ENCODE measurements around the gene RNU1-2.
"Not testable (repeated sequence)": the region's sequence is repeated elsewhere in the genome, so short reads cannot be mapped to it uniquely, and the experiment has no call there.

Gene RNU1-2

DNA sequence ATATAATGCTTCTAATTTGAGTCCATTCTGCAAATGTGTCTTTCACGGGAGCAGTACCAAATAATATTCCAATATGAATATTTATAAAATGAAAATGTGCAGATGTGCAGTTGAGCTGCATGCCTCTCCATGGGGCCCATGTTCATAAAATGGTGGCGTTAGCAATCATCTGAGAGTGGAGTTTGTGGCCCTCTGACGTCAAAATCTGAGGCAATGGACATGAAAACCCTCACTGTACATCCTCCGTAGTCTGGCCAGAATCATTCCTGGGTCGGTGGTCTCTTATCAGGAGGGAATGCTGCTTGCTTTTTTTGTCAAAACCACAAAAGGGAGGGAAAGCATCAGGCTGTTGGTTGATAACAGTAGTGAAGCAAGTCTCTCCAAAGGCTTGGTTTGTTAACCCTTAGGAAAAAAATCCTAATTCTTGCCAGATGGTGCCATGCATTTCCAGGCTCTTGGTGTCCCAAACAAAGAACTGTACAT is 5.2 kb upstream of the RNU1-2 start:
- H3K4me3 ChIP-seq (ENCODE audit: control insufficient read depth in 1 of 7, extremely low read depth in 1 of 7, insufficient read depth in 4 of 7, low read depth in 2 of 7, low read length in 6 of 7); H3K27ac ChIP-seq (ENCODE audit: insufficient read depth in 1 of 2, low read depth in 1 of 2, low read length in 2 of 2, poor library complexity in 1 of 2, severe bottlenecking in 2 of 2); CTCF ChIA-PET; H3K27me3 ChIP-seq (replicated peaks in 2 of 5; ENCODE audit: control insufficient read depth in 4 of 5, insufficient read depth in 5 of 5, low read length in 4 of 5); H3K9me3 ChIP-seq (ENCODE audit: control extremely low read depth in 1 of 5, control insufficient read depth in 4 of 5, insufficient read depth in 2 of 5, low read depth in 1 of 5, low read length in 4 of 5); DNase-seq; H3K36me3 ChIP-seq (ENCODE audit: control insufficient read depth in 4 of 4, insufficient read depth in 4 of 4, low read length in 3 of 4); POLR2A ChIA-PET: not testable (repeated sequence)
- H3K4me1 ChIP-seq (ENCODE audit: control extremely low read depth in 1 of 4, control insufficient read depth in 4 of 4, insufficient read depth in 4 of 4, low read length in 3 of 4), result peaks cover 0 to 14% (median 9%) of the 10 kb centered on the region in 4 experiments
- 75% methylated on average over 3 of the region's 5 CpGs for WGBS (ENCODE audit: insufficient coverage)

DNA sequence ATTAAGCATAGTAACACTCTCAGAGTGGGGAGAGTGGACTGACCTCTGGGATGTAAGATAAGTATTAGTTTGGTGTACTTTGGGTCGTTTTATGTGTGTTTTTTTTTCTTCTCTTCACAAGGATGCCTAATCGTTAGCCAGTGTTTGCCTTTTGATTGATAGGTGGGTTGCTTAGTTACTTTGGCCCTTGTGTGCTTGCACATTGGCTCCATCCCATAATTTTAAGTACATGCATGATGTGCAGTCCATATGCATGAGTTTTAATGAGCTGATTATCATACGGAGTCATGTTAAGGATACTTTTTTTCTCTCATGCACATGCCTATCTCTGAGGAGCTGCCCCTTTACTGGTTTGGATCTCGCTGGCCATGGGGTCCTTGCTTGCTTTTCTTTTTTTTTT is 4.7 kb upstream of the RNU1-2 start:
- peaks cover 0 to 14% (median 9%) of the 10 kb centered on the region in 4 experiments for H3K4me1 ChIP-seq (ENCODE audit: control extremely low read depth in 1 of 4, control insufficient read depth in 4 of 4, insufficient read depth in 4 of 4, low read length in 3 of 4)
- H3K27ac ChIP-seq (ENCODE audit: insufficient read depth in 1 of 2, low read depth in 1 of 2, low read length in 2 of 2, poor library complexity in 1 of 2, severe bottlenecking in 2 of 2); POLR2A ChIA-PET; H3K36me3 ChIP-seq (ENCODE audit: control insufficient read depth in 4 of 4, insufficient read depth in 4 of 4, low read length in 3 of 4); H3K4me3 ChIP-seq (ENCODE audit: control insufficient read depth in 1 of 7, extremely low read depth in 1 of 7, insufficient read depth in 4 of 7, low read depth in 2 of 7, low read length in 6 of 7); DNase-seq; CTCF ChIA-PET; H3K27me3 ChIP-seq (replicated peaks in 2 of 5; ENCODE audit: control insufficient read depth in 4 of 5, insufficient read depth in 5 of 5, low read length in 4 of 5); H3K9me3 ChIP-seq (ENCODE audit: control extremely low read depth in 1 of 5, control insufficient read depth in 4 of 5, insufficient read depth in 2 of 5, low read depth in 1 of 5, low read length in 4 of 5): not testable (repeated sequence)
- WGBS (ENCODE audit: insufficient coverage), result 87% methylated on average over 2 of the region's 4 CpGs

DNA sequence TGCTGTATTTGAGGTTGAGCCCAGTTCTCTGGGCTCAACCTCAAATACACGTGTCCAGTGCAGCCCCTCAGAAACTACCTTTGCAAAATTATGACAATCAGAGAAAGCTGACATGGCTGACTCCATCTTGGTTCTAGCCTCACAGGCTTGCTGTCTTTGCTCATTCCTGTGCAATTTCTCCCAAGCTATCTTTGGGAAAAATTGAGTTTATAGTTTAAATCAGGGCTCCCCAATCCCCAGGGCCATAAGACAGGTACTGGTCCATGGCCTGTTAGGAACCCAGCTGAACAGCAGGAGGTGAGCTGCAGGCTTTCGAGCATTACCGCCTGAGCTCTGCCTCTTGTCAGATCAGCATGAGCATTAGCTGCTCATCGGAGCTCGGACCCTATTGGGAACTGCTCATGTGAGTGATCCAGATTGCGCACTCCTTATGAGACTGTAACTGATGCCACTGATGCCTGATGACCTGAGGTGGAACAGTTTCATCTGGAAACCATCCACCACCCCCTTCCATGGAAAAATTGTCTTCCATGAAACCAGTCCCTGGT is 2.7 kb upstream of the RNU1-2 start:
- CTCF ChIA-PET, result interaction anchor here (1.1 kb wide), 1 partner anchor 19 kb away, joined by 3 read pairs; no protein-coding TSS in a partner anchor
- H3K27ac ChIP-seq (ENCODE audit: insufficient read depth in 1 of 2, low read depth in 1 of 2, low read length in 2 of 2, poor library complexity in 1 of 2, severe bottlenecking in 2 of 2); DNase-seq; H3K27me3 ChIP-seq (replicated peaks in 2 of 5; ENCODE audit: control insufficient read depth in 4 of 5, insufficient read depth in 5 of 5, low read length in 4 of 5); POLR2A ChIA-PET; H3K4me3 ChIP-seq (ENCODE audit: control insufficient read depth in 1 of 7, extremely low read depth in 1 of 7, insufficient read depth in 4 of 7, low read depth in 2 of 7, low read length in 6 of 7); H3K36me3 ChIP-seq (ENCODE audit: control insufficient read depth in 4 of 4, insufficient read depth in 4 of 4, low read length in 3 of 4); H3K9me3 ChIP-seq (ENCODE audit: control extremely low read depth in 1 of 5, control insufficient read depth in 4 of 5, insufficient read depth in 2 of 5, low read depth in 1 of 5, low read length in 4 of 5): not testable (repeated sequence)
- 62% methylated on average over 3 of the region's 6 CpGs for WGBS (ENCODE audit: insufficient coverage)
- H3K4me1 ChIP-seq (ENCODE audit: control extremely low read depth in 1 of 4, control insufficient read depth in 4 of 4, insufficient read depth in 4 of 4, low read length in 3 of 4), result peaks cover 0 to 22% (median 18%) of the 10 kb centered on the region in 4 experiments

DNA sequence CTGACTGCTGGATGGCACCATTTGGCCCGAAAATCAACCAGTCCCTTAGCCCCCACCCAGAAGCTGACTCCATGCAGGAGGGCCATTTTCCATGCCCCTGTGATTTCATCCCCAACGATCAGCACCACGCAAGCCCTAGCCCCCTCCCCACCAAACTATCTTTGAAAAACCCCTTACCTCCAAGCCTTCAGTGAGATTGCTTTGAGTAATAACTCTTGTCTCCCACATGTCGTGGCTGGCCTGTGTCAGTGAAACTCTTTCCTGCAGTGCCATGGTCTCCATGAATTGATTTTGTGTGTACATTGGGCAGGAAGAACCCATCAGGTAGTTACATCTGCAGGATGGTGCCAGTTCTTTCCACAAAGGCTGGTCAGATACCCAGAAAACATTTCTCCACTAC is 2.0 kb upstream of the RNU1-2 start:
- H3K36me3 ChIP-seq (ENCODE audit: control insufficient read depth in 4 of 4, insufficient read depth in 4 of 4, low read length in 3 of 4); POLR2A ChIA-PET; DNase-seq; H3K4me3 ChIP-seq (ENCODE audit: control insufficient read depth in 1 of 7, extremely low read depth in 1 of 7, insufficient read depth in 4 of 7, low read depth in 2 of 7, low read length in 6 of 7); CTCF ChIA-PET; H3K27me3 ChIP-seq (replicated peaks in 2 of 5; ENCODE audit: control insufficient read depth in 4 of 5, insufficient read depth in 5 of 5, low read length in 4 of 5); H3K9me3 ChIP-seq (ENCODE audit: control extremely low read depth in 1 of 5, control insufficient read depth in 4 of 5, insufficient read depth in 2 of 5, low read depth in 1 of 5, low read length in 4 of 5); H3K27ac ChIP-seq (ENCODE audit: insufficient read depth in 1 of 2, low read depth in 1 of 2, low read length in 2 of 2, poor library complexity in 1 of 2, severe bottlenecking in 2 of 2): not testable (repeated sequence)
- H3K4me1 ChIP-seq (ENCODE audit: control extremely low read depth in 1 of 4, control insufficient read depth in 4 of 4, insufficient read depth in 4 of 4, low read length in 3 of 4), result peaks cover 0 to 19% (median 17%) of the 10 kb centered on the region in 4 experiments
- 74% methylated on average over 4 of the region's 4 CpGs for WGBS (ENCODE audit: insufficient coverage)

DNA sequence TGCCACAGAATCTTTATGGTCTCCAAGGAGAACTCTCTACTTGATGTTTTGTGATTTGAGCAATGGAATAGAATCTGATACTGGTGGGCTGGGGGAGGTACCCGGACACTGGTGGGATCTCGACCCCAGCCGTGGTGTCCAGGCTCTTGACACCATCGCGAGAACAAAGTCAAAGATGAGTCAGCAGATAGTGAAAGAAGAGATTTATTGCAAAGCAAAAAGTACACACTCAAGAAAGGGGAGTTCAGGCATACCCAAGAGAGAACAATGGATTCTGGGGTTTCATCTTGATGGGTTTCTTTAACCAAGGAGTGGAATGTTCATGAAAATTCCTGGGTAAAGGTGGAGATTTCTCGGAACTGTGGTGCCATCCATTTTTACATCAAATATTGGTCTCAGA is 1.4 kb upstream of the RNU1-2 start:
- DNase-seq; POLR2A ChIA-PET; H3K4me3 ChIP-seq (ENCODE audit: control insufficient read depth in 1 of 7, extremely low read depth in 1 of 7, insufficient read depth in 4 of 7, low read depth in 2 of 7, low read length in 6 of 7); H3K9me3 ChIP-seq (ENCODE audit: control extremely low read depth in 1 of 5, control insufficient read depth in 4 of 5, insufficient read depth in 2 of 5, low read depth in 1 of 5, low read length in 4 of 5); H3K36me3 ChIP-seq (ENCODE audit: control insufficient read depth in 4 of 4, insufficient read depth in 4 of 4, low read length in 3 of 4); H3K27me3 ChIP-seq (replicated peaks in 2 of 5; ENCODE audit: control insufficient read depth in 4 of 5, insufficient read depth in 5 of 5, low read length in 4 of 5); H3K27ac ChIP-seq (ENCODE audit: insufficient read depth in 1 of 2, low read depth in 1 of 2, low read length in 2 of 2, poor library complexity in 1 of 2, severe bottlenecking in 2 of 2); CTCF ChIA-PET: not testable (repeated sequence)
- peaks cover 0 to 14% (median 14%) of the 10 kb centered on the region in 4 experiments for H3K4me1 ChIP-seq (ENCODE audit: control extremely low read depth in 1 of 4, control insufficient read depth in 4 of 4, insufficient read depth in 4 of 4, low read length in 3 of 4)
- 100% methylated on average over 3 of the region's 6 CpGs for WGBS (ENCODE audit: insufficient coverage)

DNA sequence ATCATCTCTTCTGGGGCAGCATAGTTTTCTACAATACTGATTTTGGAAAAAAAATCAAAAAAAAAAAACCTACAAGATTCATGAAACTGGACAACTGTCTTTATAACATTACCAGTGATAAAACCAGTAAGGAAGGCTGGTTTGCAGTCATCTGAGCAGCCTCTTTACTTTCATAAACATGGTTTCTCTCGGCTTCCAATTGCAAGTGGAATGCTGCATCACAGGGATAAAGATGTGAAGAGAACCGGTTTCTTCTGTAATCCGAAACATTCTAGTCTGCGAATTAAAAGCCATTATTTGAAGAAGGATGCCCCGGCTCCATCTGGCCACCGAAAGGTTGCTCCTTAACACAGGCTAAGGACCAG is 565 bp upstream of the RNU1-2 start:
- H3K9me3 ChIP-seq (ENCODE audit: control extremely low read depth in 1 of 5, control insufficient read depth in 4 of 5, insufficient read depth in 2 of 5, low read depth in 1 of 5, low read length in 4 of 5); H3K36me3 ChIP-seq (ENCODE audit: control insufficient read depth in 4 of 4, insufficient read depth in 4 of 4, low read length in 3 of 4); H3K27me3 ChIP-seq (replicated peaks in 2 of 5; ENCODE audit: control insufficient read depth in 4 of 5, insufficient read depth in 5 of 5, low read length in 4 of 5); DNase-seq; CTCF ChIA-PET: not testable (repeated sequence)
- no CpG with 5 or more reads among the region's 6 CpGs for WGBS (ENCODE audit: insufficient coverage)
- Histone ChIP-seq H3K4me3 (ENCODE audit: control insufficient read depth in 1 of 7, extremely low read depth in 1 of 7, insufficient read depth in 4 of 7, low read depth in 2 of 7, low read length in 6 of 7) (peak overlapping the region in 6 of 7 experiments; percentile 48 to 75 (median 59)), H3K4me1 (ENCODE audit: control extremely low read depth in 1 of 4, control insufficient read depth in 4 of 4, insufficient read depth in 4 of 4, low read length in 3 of 4) (peaks cover 0 to 10% (median 8%) of the 10 kb centered on the region in 4 experiments), H3K27ac (ENCODE audit: insufficient read depth in 1 of 2, low read depth in 1 of 2, low read length in 2 of 2, poor library complexity in 1 of 2, severe bottlenecking in 2 of 2) (peak overlapping the region in 1 of 2 experiments; percentile 99)
- POLR2A ChIA-PET, result interaction anchor here (1.6 to 2.5 kb wide), 2 partner anchors 10 to 382 kb away, joined by 9 to 30 read pairs; partner anchors contain the start of gene RNU1-1

DNA sequence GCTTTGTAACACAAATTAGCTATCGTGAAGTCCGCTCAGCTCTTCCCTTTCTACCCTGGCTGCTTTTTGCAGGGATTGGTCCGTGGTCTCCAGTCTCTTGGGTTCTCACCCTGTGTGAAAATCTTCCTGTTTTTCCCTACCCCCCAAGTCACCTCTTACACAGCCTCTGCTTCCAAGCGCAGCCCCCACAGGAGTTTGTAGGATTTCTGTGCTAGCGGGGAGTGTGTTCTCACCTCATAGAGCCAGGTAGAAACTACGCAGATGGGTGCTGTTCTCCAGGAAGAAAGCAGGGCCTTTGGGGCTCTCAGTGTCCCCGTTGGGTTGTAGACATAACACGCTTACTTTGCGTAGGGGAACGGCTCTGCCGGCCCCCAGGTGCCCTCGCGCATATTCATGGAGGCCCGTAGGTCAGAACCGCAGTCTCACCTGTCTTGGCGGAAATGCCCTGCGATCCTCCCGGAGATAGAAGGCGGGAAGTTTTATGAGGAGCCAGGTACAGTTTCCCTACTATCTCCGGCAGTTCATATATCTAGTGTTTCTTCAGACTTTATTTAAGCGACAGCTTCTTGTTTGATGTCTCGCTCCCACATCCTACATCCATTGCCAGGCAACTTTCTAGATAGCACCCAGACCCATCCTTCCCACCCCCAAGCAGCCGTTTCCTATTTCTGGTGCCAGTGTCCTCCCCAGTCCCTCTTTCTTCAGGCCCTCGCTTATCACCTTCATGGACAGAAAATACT is 706 bp downstream of the RNU1-2 start:
- H3K27me3 ChIP-seq (replicated peaks in 2 of 5; ENCODE audit: control insufficient read depth in 4 of 5, insufficient read depth in 5 of 5, low read length in 4 of 5); H3K36me3 ChIP-seq (ENCODE audit: control insufficient read depth in 4 of 4, insufficient read depth in 4 of 4, low read length in 3 of 4); H3K9me3 ChIP-seq (ENCODE audit: control extremely low read depth in 1 of 5, control insufficient read depth in 4 of 5, insufficient read depth in 2 of 5, low read depth in 1 of 5, low read length in 4 of 5); CTCF ChIA-PET: not testable (repeated sequence)
- peaks cover 0 to 20% (median 14%) of the 10 kb centered on the region in 4 experiments for H3K4me1 ChIP-seq (ENCODE audit: control extremely low read depth in 1 of 4, control insufficient read depth in 4 of 4, insufficient read depth in 4 of 4, low read length in 3 of 4)
- peak overlapping the region in 6 of 7 experiments; percentile 13 to 64 (median 48) for H3K4me3 ChIP-seq (ENCODE audit: control insufficient read depth in 1 of 7, extremely low read depth in 1 of 7, insufficient read depth in 4 of 7, low read depth in 2 of 7, low read length in 6 of 7)
- 43% methylated on average over 19 of the region's 24 CpGs for WGBS (ENCODE audit: insufficient coverage)
- POLR2A ChIA-PET, result interaction anchor here (0.7 to 2.5 kb wide), 4 partner anchors 8 to 383 kb away, joined by 3 to 30 read pairs (median 6); partner anchors contain the start of gene RNU1-1
- DNase-seq, result peak; percentile 62 to 84 (median 69)
- peak overlapping the region in 1 of 2 experiments; percentile 77 for H3K27ac ChIP-seq (ENCODE audit: insufficient read depth in 1 of 2, low read depth in 1 of 2, low read length in 2 of 2, poor library complexity in 1 of 2, severe bottlenecking in 2 of 2)

Data from common myeloid progenitor, CD34-positive (primary cell).